WTC11 (cell line): Measurements from ENCODE around the gene ZDHHC7.

Source experiments
- AFF4 ChIP-seq: sonication (generic); formaldehyde crosslinking; IDR thresholded peaks from 2 replicates; pipeline ENCODE4 v1.8.1; 2023; ENCODE audit warnings: mild to moderate bottlenecking, missing genetic modification reagents, borderline replicate concordance
- ATF3 ChIP-seq: sonication (generic); formaldehyde crosslinking; conservative IDR thresholded peaks from 2 replicates; pipeline ENCODE4 v1.8.1; 2022; ENCODE audit warnings: mild to moderate bottlenecking, missing genetic modification reagents
- CREB1 ChIP-seq: sonication (generic); formaldehyde crosslinking; IDR thresholded peaks from 2 replicates; pipeline ENCODE4 v1.8.0; 2023; ENCODE audit warnings: mild to moderate bottlenecking, missing genetic modification reagents
- CTCF ChIP-seq: fragments of 200-600 bp; IDR thresholded peaks from 2 replicates; pipeline ENCODE4 v1.8.0; 2022; ENCODE audit warnings: antibody characterized with exemption
- ETV6 ChIP-seq: sonication (generic); formaldehyde crosslinking; IDR thresholded peaks from 2 replicates; pipeline ENCODE4 v1.8.1; 2022; ENCODE audit warnings: mild to moderate bottlenecking, missing genetic modification reagents
- GABPB1 ChIP-seq: sonication (generic); formaldehyde crosslinking; IDR thresholded peaks from 2 replicates; pipeline ENCODE4 v1.8.1; 2023; ENCODE audit warnings: mild to moderate bottlenecking, missing genetic modification reagents
- NR3C1 ChIP-seq: sonication (generic); formaldehyde crosslinking; conservative IDR thresholded peaks from 2 replicates; pipeline ENCODE4 v1.8.1; 2023; ENCODE audit warnings: low read depth, mild to moderate bottlenecking, missing genetic modification reagents
- USF1 ChIP-seq: sonication (generic); formaldehyde crosslinking; IDR thresholded peaks from 2 replicates; pipeline ENCODE4 v1.8.0; 2022; ENCODE audit warnings: mild to moderate bottlenecking, missing genetic modification reagents
- ZNF263 ChIP-seq: sonication (generic); formaldehyde crosslinking; IDR thresholded peaks from 2 replicates; pipeline ENCODE4 v1.8.1; 2022; ENCODE audit warnings: low read depth, mild to moderate bottlenecking, moderate library complexity, missing genetic modification reagents
- ZNF512 ChIP-seq: sonication (generic); formaldehyde crosslinking; IDR thresholded peaks from 2 replicates; pipeline ENCODE4 v1.8.1; 2022; ENCODE audit warnings: missing genetic modification reagents, borderline replicate concordance

GRCh38 chr16:84933774-84934631 is 77.3 kb downstream of the ZDHHC7 start:
- TF ChIP-seq CTCF, result no peak
- TF ChIP-seq ATF3 (CRISPR knock-in tag), result no peak
- TF ChIP-seq ZNF263 (CRISPR knock-in tag), result no peak
- TF ChIP-seq USF1, result no peak
- TF ChIP-seq AFF4 (CRISPR knock-in tag), result no peak
- no peak for TF ChIP-seq ZNF512
- no peak for TF ChIP-seq NR3C1
- TF ChIP-seq GABPB1 (CRISPR knock-in tag), result peak; percentile 88
- no peak for TF ChIP-seq CREB1
- TF ChIP-seq ETV6 (CRISPR knock-in tag), result no peak
